HG03135 (cell line): Measurements from ENCODE around the gene DUOXA2.
"Not testable (repeated sequence)": the region's sequence is repeated elsewhere in the genome, so short reads cannot be mapped to it uniquely, and the experiment has no call there.

Experiments used
- ATAC-seq: cut with Tn5 transposase; IDR thresholded peaks from one replicate; pipeline ENCODE4 v1.9.1; 2021; ENCODE audit warnings: mild to moderate bottlenecking, moderate library complexity; ENCODE audit not compliant: unreplicated experiment

The DUOXA2 gene

DNA sequence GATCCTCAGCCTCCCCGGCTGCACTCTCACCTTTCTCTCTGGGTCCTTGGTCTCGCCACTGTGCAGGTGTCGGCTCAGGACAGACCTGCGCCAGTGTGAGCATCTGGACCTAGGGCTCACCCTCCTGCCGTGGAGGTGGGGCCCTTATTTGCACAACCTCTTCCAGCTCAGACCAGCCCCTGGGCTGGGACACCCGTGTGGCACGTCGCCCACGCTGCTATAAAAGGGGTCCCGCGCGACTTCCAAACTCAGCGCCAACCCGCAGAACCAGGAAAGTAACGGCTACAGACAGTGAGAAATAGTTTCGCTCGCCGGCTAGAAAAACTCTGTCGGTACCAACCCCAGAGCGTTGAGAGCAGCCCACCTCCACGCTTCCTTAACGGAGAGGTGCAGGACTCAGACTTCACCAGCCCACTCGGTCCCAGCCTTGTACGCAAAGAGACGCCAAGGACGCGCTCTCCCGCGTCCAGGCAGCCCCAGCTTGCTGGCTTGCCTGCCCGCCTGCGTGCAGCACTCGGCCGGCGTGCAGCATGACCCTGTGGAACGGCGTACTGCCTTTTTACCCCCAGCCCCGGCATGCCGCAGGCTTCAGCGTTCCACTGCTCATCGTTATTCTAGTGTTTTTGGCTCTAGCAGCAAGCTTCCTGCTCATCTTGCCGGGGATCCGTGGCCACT is at the start of gene DUOXA2, which contains the start of gene DUOX2:
DUOXA2 (plus strand) TSS at position 251 of the 675 bp plus-strand sequence; CDS start at position 531, 280 bp downstream.
DUOX2 (minus strand) TSS at position 97 of the 675 bp plus-strand sequence. CDS start 761 bp downstream, outside the sequence.
- ATAC-seq: no peak

DNA sequence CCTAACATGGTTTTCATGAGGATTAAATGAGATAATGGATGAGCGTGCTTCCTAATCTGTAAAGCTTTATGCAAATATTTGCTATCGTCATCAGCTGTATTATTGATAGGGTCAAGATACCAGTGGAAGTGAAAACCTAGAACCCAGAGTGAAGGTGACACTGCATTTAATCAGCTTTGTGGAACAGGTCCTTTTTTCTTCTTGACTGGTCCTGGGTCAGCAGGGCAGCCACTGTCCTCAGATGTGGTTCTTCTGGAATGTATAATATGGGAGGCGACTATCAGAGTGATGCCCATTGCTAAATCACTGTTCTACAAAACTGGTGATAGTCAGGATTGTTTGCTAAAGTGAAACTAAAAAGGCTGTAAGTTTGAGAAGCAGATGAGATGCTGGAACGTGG is 49.7 kb upstream of the DUOXA2 start:
- ATAC-seq: no peak

DNA sequence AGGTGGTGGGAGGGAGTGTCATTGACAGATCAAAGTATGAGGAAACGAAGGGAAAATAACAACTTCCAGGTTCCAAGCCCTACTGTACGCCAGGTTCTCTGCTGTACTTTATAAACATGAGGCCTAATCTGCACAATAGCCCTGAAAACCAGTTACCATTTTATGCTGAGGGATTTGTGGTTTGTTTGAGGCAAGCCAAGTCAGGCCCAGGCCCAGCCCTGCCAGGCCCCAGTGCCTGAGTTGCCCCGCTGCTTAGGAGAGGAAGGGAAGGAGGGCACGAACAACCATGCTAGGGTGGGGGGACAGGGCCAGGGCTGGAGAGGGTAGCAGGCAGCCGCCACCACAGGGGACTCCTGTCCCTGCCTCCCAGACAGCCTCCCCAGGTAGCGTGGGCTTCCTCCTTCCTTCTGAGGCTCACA is 44.2 kb upstream of the DUOXA2 start:
- ATAC-seq: not testable (repeated sequence)

DNA sequence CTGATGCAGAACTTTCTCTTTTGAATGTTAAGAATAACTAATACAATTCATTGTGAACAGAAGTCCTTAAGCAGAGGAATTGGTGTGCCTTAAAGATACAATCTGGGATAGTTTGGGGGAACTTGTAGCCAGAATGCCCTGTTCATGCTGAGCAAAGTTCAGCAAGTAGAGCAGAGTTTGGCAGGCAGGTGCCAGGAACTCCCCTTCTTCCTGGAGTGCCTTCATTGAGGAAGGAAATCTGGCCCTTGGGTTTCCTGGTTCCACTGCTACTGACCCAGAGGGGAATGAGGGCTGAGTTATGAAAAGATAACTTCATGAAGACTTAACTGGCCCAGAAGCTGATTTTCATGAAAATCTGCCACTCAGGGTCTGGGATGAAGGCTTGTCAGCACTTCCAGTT is 40.5 kb upstream of the DUOXA2 start:
- not testable (repeated sequence) for ATAC-seq

DNA sequence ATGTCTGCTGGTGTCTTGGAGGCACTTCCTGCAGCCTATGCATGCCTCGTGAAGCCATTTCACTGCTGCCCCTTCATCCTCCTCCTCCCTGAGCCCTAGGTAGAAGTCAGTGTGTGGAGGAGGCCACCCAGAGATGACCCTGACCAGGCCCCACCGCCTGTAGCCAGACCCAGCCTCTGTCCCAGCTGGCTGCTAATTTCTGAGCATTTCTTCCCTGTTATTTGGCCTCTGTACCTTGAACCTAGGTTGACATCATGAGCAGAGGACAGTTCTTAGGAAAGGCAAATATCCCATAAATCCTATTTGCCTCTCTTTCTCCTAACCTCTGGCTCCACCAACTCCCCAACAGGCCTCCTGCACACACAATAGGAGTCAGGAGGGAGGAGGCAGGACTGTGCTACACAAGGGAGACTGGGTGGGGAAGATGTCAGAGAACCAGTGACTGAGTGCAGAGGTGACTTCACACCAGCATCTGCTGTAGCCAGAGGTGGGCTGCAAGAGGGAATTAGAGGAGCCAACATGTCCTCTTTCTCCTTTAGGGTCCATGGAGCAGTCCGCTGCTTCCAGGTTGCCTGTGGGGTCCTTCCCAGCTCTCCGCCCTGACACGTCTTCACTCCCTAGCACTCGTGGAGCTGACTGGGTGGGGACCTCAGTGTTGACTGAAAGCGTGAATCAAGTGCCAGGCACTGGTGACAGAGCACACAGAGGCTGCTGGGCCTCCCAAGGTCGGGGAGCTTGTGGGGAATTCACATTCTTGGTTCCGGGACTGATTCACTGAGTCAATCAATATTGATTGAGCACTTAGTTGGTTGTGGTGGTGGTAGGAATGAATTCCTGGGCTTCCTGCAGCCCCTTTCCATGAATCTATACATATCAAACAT is 38.4 kb upstream of the DUOXA2 start:
- not testable (repeated sequence) for ATAC-seq

DNA sequence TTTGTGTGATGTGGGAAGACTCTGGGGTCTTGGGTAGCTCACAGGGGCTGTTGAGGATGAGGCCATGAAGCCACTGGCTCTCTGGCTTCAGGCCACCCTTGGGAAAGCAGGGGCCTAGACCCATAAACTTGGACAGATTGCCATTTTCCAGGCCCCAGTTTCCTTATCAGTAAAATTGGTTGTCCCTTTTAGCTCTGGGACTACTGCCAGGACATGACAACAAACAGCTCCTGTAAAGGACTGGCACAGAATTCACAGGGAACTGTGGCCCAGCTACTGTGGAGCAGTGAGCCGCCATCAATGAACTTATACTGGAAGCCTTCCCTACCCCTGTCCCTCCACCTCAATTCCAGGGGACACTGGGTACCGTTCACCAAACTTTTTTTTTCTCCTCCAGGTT is 36.7 kb upstream of the DUOXA2 start:
- ATAC-seq: not testable (repeated sequence)

DNA sequence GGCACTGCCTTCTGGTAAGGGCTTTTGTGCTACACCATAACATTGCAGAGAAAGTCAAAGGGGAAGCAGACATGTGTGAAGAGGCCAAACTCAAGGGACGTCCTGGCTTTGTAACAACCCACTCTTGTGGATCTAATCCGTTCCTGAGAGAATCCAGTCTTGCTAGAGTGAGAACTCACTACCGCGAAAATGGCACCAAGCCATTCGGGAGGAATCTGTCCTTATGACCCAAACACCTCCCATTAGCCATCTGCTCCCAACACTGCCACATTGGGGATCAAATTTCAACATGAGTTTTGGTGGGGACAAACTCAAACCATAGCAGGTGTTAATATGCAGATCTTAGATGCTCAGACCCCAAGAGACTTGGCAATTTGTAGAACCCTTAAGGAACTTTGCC is 34.9 kb upstream of the DUOXA2 start:
- ATAC-seq: not testable (repeated sequence)

DNA sequence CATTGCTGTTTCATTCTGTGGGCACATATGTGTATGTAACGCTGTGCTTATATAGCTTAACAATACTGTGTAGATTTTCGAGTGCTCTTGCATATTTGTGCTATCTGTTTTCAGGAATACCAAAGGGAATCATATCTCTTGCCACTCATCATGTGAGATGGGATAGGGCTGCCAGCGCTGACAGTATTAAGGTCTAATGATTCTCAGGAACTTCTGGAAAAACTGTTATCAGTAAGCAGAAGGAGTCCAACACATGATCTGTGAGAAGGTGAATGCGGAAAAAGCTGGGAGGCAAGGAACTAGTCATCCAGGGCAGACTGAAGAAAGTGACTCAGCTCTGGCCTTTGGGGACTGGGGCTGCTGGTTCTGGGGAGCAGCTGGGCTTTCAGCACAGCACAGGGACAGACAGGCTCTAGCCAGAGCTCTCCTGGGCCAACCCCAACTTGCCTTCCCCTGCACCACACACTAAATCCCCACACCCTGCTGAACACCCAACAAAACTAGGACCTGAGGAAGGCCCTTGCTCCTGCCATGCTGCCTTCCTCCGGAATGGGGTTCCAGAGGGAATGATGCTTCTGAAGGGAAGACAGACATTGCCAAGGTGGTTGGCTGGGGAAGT is 34.4 kb upstream of the DUOXA2 start:
- not testable (repeated sequence) for ATAC-seq

DNA sequence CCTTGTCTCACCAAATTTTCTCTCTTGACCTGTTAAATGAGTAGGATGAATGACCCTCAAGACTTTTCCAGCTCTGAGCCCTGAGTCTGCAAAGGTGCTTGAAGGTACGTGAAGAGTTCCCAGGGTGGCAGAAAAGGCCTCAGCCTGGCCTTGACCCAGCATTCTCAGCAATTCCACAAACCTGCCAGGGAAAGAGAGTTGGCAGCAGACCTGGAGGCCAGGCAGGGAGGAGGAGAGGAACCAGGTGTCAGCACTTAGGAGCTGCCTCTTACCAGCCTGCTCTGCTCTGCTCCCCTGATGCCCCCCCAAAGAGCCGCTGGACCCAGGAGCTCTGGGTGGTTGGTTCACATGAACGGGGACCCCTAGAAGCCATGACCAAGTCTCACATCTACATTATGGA is 33.5 kb upstream of the DUOXA2 start:
- ATAC-seq: not testable (repeated sequence)

DNA sequence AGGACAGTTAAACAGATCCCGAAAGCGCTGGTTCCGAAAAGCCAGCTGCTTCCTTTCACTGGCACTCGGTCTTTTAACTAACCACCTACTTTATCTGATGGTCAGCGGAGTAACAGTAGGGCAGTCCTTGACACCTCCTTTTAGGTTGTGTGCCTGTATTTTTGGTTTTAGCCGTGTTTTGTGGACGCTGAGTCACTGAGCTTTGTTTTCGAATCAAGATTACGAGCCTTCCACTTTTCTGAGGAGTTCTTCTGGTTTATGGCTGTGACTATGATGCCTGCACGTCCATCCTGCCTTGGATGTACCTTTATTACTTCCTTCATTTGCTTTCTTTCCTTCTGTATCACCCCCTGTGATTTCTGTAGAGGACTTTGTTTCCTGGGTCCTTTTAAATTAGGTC is 31.7 kb upstream of the DUOXA2 start:
- ATAC-seq: not testable (repeated sequence)

DNA sequence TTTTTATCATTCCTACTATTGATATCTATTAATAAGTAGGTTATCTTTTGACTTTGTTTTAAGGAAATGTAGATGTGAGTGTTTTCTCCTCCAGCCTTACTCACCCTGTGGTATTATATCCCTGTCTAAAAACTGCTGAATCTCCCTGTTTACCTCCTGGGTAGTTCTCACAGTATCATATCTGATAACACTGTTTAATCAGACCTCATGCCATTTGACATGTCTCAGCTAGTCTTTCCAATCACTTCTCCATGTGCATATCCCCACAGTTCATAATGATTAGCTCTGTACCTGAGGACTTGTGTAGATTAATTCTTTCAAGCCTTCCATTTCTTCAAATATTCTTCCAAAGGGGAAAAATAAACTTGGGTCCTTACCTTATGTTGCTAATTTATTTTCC is 30.9 kb upstream of the DUOXA2 start:
- no peak for ATAC-seq

DNA sequence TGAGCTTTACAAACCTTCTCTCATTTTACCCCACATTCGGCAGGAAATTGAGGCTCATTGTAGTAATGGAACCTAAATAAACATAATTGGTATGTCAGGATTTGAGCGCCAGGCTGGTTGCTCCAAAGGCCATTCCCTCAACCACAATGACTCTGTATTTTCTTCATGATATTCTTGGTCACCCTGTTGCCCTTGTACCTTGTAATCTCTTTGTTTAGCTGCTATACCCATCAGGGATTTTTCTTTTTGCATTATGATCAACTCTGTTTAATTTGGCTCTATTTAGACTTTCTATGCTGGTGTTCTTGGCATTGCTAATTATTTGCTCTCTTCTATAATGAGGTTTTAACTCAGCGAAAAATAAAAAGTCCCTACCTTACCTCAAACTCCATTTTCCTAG is 30.0 kb upstream of the DUOXA2 start:
- no peak for ATAC-seq

DNA sequence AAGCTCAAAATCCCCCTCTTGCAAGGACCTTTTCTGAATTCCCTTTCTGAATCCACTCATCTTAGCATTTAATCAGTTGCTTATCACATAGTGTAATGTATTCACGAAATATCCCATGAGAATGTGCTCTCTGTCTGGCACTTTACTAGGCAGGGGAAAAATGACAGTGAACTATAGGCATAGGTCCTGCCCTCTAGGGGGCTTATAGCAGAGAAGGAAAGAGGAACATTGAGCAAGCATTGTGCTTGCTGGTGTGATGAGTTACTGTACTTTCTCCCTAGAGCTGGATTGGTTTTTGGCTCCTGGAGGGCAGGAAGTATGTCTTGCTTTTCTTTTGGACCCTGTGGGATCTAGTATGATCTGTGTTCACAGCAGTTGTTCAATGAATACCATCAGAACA is 26.6 kb upstream of the DUOXA2 start:
- ATAC-seq: no peak

DNA sequence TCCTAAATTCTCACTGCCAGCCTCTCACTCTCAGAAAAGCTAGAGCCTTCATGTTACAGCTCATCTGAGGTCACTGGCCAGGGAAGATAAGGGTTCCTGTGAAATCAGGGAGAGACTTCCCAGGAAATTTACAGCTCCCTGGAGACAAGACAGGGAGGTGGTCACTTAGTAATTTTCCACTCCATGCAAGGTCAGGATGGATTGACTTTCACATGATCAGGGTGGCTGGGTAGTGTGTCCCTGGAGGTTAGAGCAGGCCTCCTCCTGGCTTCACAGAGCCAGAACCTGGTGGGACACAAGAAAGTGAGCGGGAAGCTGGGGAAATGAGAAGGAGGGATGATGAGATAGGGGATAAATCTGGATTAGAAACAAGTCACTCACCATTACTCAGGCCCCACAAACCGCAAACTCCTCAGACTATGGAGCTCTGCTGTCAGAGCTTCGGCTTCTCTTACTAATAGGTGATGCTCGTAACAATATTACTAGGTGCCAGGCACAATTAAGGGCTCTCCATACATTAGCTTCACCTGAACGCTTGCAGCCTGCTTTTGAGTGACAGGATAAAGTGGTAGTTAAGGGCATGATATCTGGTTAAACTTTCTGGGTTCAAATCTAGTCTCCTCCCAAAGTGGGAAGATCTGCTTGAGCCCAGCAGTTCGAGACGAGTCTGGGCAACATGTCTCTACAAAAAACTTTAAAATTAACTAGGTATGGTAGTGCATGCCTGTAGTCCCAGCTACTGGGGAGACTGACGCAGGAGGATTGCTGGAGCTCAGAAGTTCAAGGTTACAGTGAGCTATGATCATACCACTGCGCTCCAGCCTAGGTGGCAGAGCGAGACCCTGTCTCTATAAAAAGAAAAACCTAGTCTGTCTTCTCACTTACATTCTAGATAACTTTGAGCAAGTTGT is 25.1 kb upstream of the DUOXA2 start:
- ATAC-seq: no peak

DNA sequence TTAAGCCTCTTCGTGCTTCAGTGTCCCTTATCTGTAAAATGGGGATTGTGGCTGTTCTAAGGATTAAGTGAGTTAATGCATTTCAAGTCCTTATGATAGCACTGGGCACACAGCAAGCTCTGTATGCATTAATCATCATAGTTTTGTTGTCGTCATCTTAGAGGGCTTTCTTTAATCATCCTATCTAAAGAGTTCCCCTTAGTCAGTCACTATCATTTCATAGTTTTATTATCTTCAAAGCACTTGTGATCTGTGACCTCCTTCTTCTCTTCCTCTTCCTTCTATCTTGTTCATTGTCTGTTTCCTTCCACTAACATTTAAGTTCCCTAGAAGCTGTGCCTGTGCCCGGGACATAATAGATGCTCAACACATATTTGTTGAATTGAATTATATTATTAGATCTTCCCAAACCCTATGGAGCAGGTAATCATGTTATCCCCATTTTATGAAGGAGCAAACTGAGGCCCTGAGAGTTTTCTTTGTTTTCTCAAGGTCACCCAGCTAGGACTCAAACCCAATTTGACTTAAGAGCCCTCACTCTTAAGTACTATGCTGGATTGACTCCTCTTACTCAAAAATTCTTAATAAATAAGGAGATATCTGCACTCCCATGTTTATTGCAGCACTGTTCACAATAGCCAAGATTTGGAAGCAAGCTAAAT is 24.3 kb upstream of the DUOXA2 start:
- no peak for ATAC-seq

DNA sequence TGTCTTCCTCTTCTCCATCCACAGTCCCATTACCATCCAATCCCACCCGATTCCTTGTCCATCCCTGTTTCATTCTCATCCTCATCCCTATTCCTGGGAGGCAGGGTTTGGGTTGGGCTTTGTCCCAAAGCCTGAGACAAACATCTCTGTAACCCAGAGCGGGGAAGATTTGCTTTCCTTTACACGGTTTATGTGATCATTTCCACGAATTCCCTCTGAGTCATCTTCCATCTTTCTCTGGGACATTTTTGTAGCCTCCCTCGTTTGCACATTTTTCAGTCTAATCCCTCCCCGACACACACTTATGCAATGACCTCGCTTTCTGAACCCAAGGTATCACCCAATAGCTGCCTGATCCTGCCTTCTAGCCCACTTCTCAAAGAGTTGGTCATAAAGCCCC is 23.0 kb upstream of the DUOXA2 start:
- ATAC-seq: no peak

DNA sequence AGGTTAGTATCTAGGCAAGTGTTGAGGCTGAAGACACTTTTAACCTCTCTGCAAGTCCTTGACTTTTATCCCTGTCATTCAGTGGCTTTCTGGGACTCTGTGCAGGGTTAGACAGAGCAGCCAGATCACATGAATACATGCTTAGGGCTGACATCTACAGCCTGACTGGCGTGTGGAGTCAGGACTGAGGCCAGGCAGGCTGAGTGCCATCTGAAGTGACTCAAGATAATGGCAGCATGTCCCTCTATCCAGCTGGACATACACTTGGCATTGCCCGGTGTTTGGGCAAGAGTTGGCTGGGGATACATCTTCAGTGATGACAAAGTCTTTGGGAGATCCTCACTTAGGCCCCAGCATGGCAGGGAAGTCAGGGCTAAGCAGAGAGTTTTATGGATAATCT is 22.6 kb upstream of the DUOXA2 start:
- ATAC-seq: no peak

DNA sequence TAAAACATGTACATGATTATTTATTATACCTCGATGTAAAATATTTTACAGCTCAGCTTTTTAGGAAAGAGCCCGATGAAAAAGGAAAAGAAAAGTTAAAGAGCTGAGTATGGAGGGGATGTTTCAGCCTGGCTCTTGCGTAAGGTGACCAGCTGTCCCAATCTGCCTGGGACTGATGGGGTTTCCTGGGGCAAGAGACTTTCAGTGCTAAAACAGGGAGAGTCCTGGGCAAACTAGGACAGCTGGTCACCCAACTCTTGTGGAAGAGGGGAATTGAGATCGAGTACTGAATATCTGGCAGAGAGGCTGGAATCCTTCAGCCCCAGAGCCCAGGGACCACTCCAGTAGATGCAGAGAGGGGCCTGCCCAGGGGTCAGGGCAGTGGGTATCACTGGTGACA is 21.1 kb upstream of the DUOXA2 start:
- no peak for ATAC-seq

DNA sequence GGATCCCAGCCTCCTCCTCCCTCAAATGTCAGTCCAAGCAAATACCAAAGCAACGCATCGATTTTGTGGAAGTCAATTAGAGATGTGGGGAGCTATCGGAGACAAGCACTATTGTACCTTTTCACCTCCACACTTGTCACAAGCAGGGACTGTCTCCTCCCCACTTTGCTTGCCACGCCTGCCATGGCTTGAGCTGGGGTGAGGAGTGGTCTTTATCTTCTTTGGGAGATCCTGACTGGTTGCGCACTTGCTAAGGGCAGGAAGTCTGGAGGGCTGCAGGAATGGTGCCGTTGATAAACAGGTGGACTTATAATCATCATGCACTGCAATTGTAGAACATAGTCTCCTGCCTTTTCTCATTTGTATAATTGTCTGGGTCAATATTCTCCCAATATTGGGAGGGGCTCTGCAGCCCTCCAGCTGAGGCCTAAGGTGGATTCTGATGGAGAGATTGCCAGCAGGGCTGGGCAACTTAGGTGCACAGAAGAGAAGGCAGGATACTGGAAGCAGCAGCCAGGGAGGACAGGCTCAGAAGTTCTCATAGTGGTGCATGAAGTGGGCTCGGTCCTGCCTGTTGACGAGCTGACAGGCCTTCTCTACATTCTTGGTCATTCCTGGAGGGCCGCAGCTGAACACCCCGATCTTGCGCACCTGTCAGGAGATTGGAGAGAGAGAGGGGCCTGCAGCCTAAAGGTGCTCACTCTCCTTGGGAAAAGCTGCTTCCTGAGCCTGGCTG is 20.3 kb upstream of the DUOXA2 start:
- no peak for ATAC-seq
